Prostate gland (tissue), 2 donors: Measurements from ENCODE around the gene DYNC1I1.

Source experiments
- CTCF ChIP-seq, 4 experiments: fragments of 200-600 bp in 2 of 4; fragments of 450-650 bp in 2 of 4; sonication (generic) in 2 of 4; IDR thresholded peaks; 1 replicate in 3 of 4; 2 replicates in 1 of 4; pipeline ENCODE4 v1.5.1; 2016 to 2019; ENCODE audit warnings: antibody characterized with exemption in 4 of 4, mild to moderate bottlenecking in 2 of 4, moderate library complexity in 2 of 4
- POLR2A ChIP-seq: fragments of 450-650 bp; IDR thresholded peaks from one replicate; pipeline ENCODE4 v1.6.1; 2016; ENCODE audit warnings: antibody characterized with exemption, mild to moderate bottlenecking

- TF ChIP-seq CTCF (IDR thresholded peaks at IDR 0.05) (no peak), POLR2A (no peak)
Observed at GRCh38 chr7:95952851-95953250, 180.5 kb downstream of the DYNC1I1 start.
